Caco-2 (cell line): ENCODE results near the gene NEK2. TPM values are rescaled to one million over a fixed set of nuclear protein-coding genes. Genes with fewer than 3 reads are reported as not detected.
"Not testable (repeated sequence)": the region's sequence is repeated elsewhere in the genome, so short reads cannot be mapped to it uniquely, and the experiment has no call there.

Experiments
- BruUV-seq: library from RNA; stranded (reverse); fragments of 400-500 nt; replicated peaks from 2 replicates; lab custom pipeline; 2021; lab: Mats Ljungman, UMichigan
- CTCF ChIA-PET: fragments of 300-600 bp; sonication (Branson Sonifier 250); formaldehyde crosslinking; loops from one replicate; lab custom pipeline; 2022; ENCODE audit warnings: antibody characterized with exemption; lab: Charles Lee
- POLR2A ChIA-PET: fragments of 300-600 bp; sonication (Branson Sonifier 250); formaldehyde crosslinking; loops from one replicate; lab custom pipeline; 2022; ENCODE audit warnings: antibody characterized with exemption; lab: Charles Lee
- DNase-seq, 2 experiments: peaks; one replicate each; pipeline versions ENCODE4 v3.0.0 to v3.0.0-alpha.2; 2020 to 2022
- H3K27me3 ChIP-seq: replicated peaks from 2 replicates; pipeline ENCODE4 v1.6.0; 2011; ENCODE audit warnings: low read length; ENCODE audit not compliant: control insufficient read depth, insufficient read depth
- H3K36me3 ChIP-seq: 2 replicates; pipeline ENCODE4 v1.5.1; 2011; ENCODE audit warnings: low read length; ENCODE audit not compliant: control insufficient read depth, insufficient read depth
- H3K4me1 ChIP-seq: fragments of 250-450 bp; sonication (Bioruptor Pico); 2 replicates; pipeline ENCODE4 v1.5.1; 2020; ENCODE audit warnings: mild to moderate bottlenecking
- H3K4me3 ChIP-seq: 2 replicates; pipeline ENCODE4 v1.5.1; 2011; ENCODE audit warnings: low read depth, mild to moderate bottlenecking, control low read depth, low read length
- H3K9me3 ChIP-seq: fragments of 250-450 bp; sonication (Bioruptor Pico); 2 replicates; pipeline ENCODE4 v1.5.1; 2020; ENCODE audit warnings: mild to moderate bottlenecking, moderate library complexity
- H3K27ac Mint-ChIP-seq: one replicate; pipeline ENCODE4 v1.8.0; 2022; ENCODE audit warnings: mixed read lengths; ENCODE audit not compliant: unreplicated experiment
- H3K27me3 Mint-ChIP-seq: one replicate; pipeline ENCODE4 v1.8.0; 2022; ENCODE audit warnings: mixed read lengths; ENCODE audit not compliant: insufficient read depth, unreplicated experiment
- H3K36me3 Mint-ChIP-seq: one replicate; pipeline ENCODE4 v1.8.0; 2022; ENCODE audit warnings: mild to moderate bottlenecking, mixed read lengths; ENCODE audit not compliant: insufficient read depth, unreplicated experiment
- H3K4me1 Mint-ChIP-seq: one replicate; pipeline ENCODE4 v1.8.0; 2022; ENCODE audit warnings: low read depth, mixed read lengths; ENCODE audit not compliant: unreplicated experiment
- H3K4me3 Mint-ChIP-seq: one replicate; pipeline ENCODE4 v1.8.0; 2022; ENCODE audit warnings: mild to moderate bottlenecking, moderate library complexity, mixed read lengths; ENCODE audit not compliant: unreplicated experiment
- H3K9me3 Mint-ChIP-seq: one replicate; pipeline ENCODE4 v1.8.0; 2022; ENCODE audit warnings: mixed read lengths; ENCODE audit not compliant: unreplicated experiment
- CTCF ChIP-seq, 2 experiments: fragments of 200-600 bp in 1 of 2; IDR thresholded peaks; 1 replicate in 1 of 2; 2 replicates in 1 of 2; pipeline versions ENCODE4 v1.5.1 to v1.8.0; 2011 to 2022; ENCODE audit warnings: antibody characterized with exemption in 1 of 2, control low read depth in 1 of 2, inconsistent platforms in 1 of 2, low read depth in 1 of 2, low read length in 1 of 2, mild to moderate bottlenecking in 1 of 2, moderate library complexity in 1 of 2; ENCODE audit not compliant: insufficient read depth in 1 of 2, severe bottlenecking in 1 of 2, unreplicated experiment in 1 of 2
- intact Hi-C: fragments of 100-400 bp; cut with micrococcal nuclease; formaldehyde crosslinking; loops from one replicate; pipeline ENCODE4 v1.10.0; 2022; ENCODE audit not compliant: unreplicated experiment
- total RNA-seq: library from RNA; stranded (reverse); gene quantifications from 2 replicates; pipeline ENCODE4 v1.2.3, GENCODE V29; 2022

The NEK2 gene
- total RNA-seq, 1 experiment from 2014 or later, result 34.7 TPM

- Mint-ChIP-seq H3K36me3 (no peaks in the 10 kb centered on the region), H3K27me3 (no peaks in the 10 kb centered on the region), H3K9me3 (peaks cover 10% of the 10 kb centered on the region), H3K4me3 (no peak overlapping the region), H3K4me1 (peaks cover 14% of the 10 kb centered on the region), H3K27ac (peak overlapping the region; percentile 78)
- H3K36me3 ChIP-seq, result no peaks in the 10 kb centered on the region
- H3K27me3 ChIP-seq, result no peaks in the 10 kb centered on the region; the same call in 1 of the 2 replicates
- CTCF ChIA-PET, result interaction anchor here (0.8 to 1.1 kb wide), 2 partner anchors 42 to 61 kb away, joined by 3 to 4 read pairs; no protein-coding TSS in a partner anchor
- POLR2A ChIA-PET, result no interaction called here
- intact Hi-C loops, result no loop called here
- peaks cover 6% of the 10 kb centered on the region; the same call in 1 of the 2 replicates for H3K4me1 ChIP-seq
- no peak overlapping the region for H3K4me3 ChIP-seq
- no TSS peak for BruUV-seq
- no peaks in the 10 kb centered on the region for H3K9me3 ChIP-seq
- TF ChIP-seq CTCF (IDR thresholded peaks at IDR 0.05; ENCODE audit: insufficient read depth in 1 of 2, low read depth in 1 of 2, low read length in 1 of 2, severe bottlenecking in 1 of 2, unreplicated experiment in 1 of 2), result no peak
- DNase-seq, result peak in 1 of 2 experiments; percentile 26
These were observed 47.1 kb upstream of the NEK2 start for GRCh38 chr1:211722277-211723175.

- H3K4me3 Mint-ChIP-seq, H3K36me3 ChIP-seq, H3K4me1 Mint-ChIP-seq, H3K36me3 Mint-ChIP-seq, H3K9me3 Mint-ChIP-seq, POLR2A ChIA-PET, H3K9me3 ChIP-seq, H3K27me3 Mint-ChIP-seq, CTCF ChIA-PET, BruUV-seq, H3K4me1 ChIP-seq, H3K4me3 ChIP-seq, intact Hi-C loops, H3K27ac Mint-ChIP-seq, DNase-seq, H3K27me3 ChIP-seq: not testable (repeated sequence)
These were observed 41.1 kb upstream of the NEK2 start for GRCh38 chr1:211716555-211716954.

GRCh38 chr1:211715971-211716370, 40.5 kb upstream of the NEK2 start:
- Mint-ChIP-seq H3K27me3 (no peaks in the 10 kb centered on the region), H3K9me3 (no peaks in the 10 kb centered on the region), H3K4me3 (no peak overlapping the region), H3K36me3 (no peaks in the 10 kb centered on the region), H3K27ac (no peak overlapping the region), H3K4me1 (no peaks in the 10 kb centered on the region)
- BruUV-seq, result no TSS peak
- H3K9me3 ChIP-seq, result no peaks in the 10 kb centered on the region
- ChIA-PET CTCF (no interaction called here), POLR2A (no interaction called here)
- H3K4me1 ChIP-seq, result no peaks in the 10 kb centered on the region
- no peaks in the 10 kb centered on the region for H3K27me3 ChIP-seq
- no peak for TF ChIP-seq CTCF (IDR thresholded peaks at IDR 0.05; ENCODE audit: insufficient read depth in 1 of 2, low read depth in 1 of 2, low read length in 1 of 2, severe bottlenecking in 1 of 2, unreplicated experiment in 1 of 2)
- no peaks in the 10 kb centered on the region for H3K36me3 ChIP-seq
- intact Hi-C loops, result no loop called here
- H3K4me3 ChIP-seq, result no peak overlapping the region
- no peak for DNase-seq
